ENCODE measurements around the gene ADAMTS3. TPM values are rescaled to one million over a fixed set of nuclear protein-coding genes. Genes with fewer than 3 reads are reported as not detected.
A peak's percentile ranks its signal among the peaks of the same experiment; 100 is the strongest.

The ADAMTS3 gene
- total RNA-seq, 1 experiment from 2014 or later = 4.4 TPM

- Mint-ChIP-seq H3K9me3 (peaks cover 8% of the 10 kb centered on the region), H3K4me1 (peaks cover 9% of the 10 kb centered on the region), H3K4me3 (no peak overlapping the region), H3K36me3 (peaks cover 7% of the 10 kb centered on the region), H3K27ac (no peak overlapping the region), H3K27me3 (ENCODE audit: low read depth) (no peaks in the 10 kb centered on the region)
- no peak for TF ChIP-seq IRF1 (CRISPR knock-in tag; IDR thresholded peaks at IDR 0.05)
- no peak for TF ChIP-seq E2F5 (CRISPR knock-in tag; IDR thresholded peaks at IDR 0.05)
- TF ChIP-seq GTF2I (CRISPR knock-in tag; conservative IDR thresholded peaks at IDR 0.05) = no peak
- no peak for TF ChIP-seq ZNF317 (CRISPR knock-in tag; IDR thresholded peaks at IDR 0.05; ENCODE audit: borderline replicate concordance, low read depth)
- no peak for TF ChIP-seq HMGA2 (CRISPR knock-in tag; IDR thresholded peaks at IDR 0.05)
- TF ChIP-seq NFATC4 (CRISPR knock-in tag; IDR thresholded peaks at IDR 0.05) = no peak
- TF ChIP-seq IRF2 (CRISPR knock-in tag; IDR thresholded peaks at IDR 0.05; ENCODE audit: borderline replicate concordance, low read depth) = no peak
- TF ChIP-seq CDX4 (CRISPR knock-in tag; IDR thresholded peaks at IDR 0.05; ENCODE audit: borderline replicate concordance) = no peak
- TF ChIP-seq ZNF281 (CRISPR knock-in tag; IDR thresholded peaks at IDR 0.05) = no peak
- no peak for TF ChIP-seq ATF3 (CRISPR knock-in tag; conservative IDR thresholded peaks at IDR 0.05)
- TF ChIP-seq ZNF232 (CRISPR knock-in tag; IDR thresholded peaks at IDR 0.05) = no peak
- no peak for TF ChIP-seq RORB (CRISPR knock-in tag; IDR thresholded peaks at IDR 0.05)
- TF ChIP-seq E2F1 (CRISPR knock-in tag; IDR thresholded peaks at IDR 0.05) = no peak
- TF ChIP-seq ELF4 (CRISPR knock-in tag; IDR thresholded peaks at IDR 0.05; ENCODE audit: low read depth) = no peak
- TF ChIP-seq ZNF396 (CRISPR knock-in tag; IDR thresholded peaks at IDR 0.05; ENCODE audit: borderline replicate concordance) = no peak
- no peak for TF ChIP-seq USF2 (CRISPR knock-in tag; IDR thresholded peaks at IDR 0.05)
- CTCF ChIA-PET = interaction anchor here (1.6 kb wide), 1 partner anchor 9 kb away, joined by 4 read pairs; no protein-coding TSS in a partner anchor
- no peak for DNase-seq (ENCODE audit: low spot score)
- no peak for ATAC-seq
- POLR2A ChIA-PET = no interaction called here
These were observed 263.9 kb downstream of the ADAMTS3 start for GRCh38 chr4:72305080-72305479.

- Mint-ChIP-seq H3K9me3 (peaks cover 8% of the 10 kb centered on the region), H3K4me1 (peaks cover 9% of the 10 kb centered on the region), H3K36me3 (peaks cover 7% of the 10 kb centered on the region), H3K4me3 (no peak overlapping the region), H3K27me3 (ENCODE audit: low read depth) (no peaks in the 10 kb centered on the region), H3K27ac (no peak overlapping the region)
- CTCF ChIA-PET = interaction anchor here (0.6 to 1.9 kb wide), 9 partner anchors 7 to 530 kb away, joined by 3 to 8 read pairs (median 4); no protein-coding TSS in a partner anchor
- DNase-seq (ENCODE audit: low spot score) (peak; percentile 58), ATAC-seq (peak; percentile 97)
- no peak for TF ChIP-seq ZNF512 (CRISPR knock-in tag; IDR thresholded peaks at IDR 0.05; ENCODE audit: borderline replicate concordance)
- peak; percentile 81 for TF ChIP-seq CTCF (IDR thresholded peaks at IDR 0.05)
- POLR2A ChIA-PET = no interaction called here
These were observed 265.9 kb downstream of the ADAMTS3 start for GRCh38 chr4:72302981-72303704.
